DOHH2 (cell line): ENCODE results near the gene ZBTB47.

Experiments
- CTCF ChIP-seq: fragments of 200-600 bp; sonication (generic); IDR thresholded peaks from one replicate; pipeline ENCODE4 v1.5.1; 2014; ENCODE audit warnings: antibody characterized with exemption, mild to moderate bottlenecking, low read depth, low read length; ENCODE audit not compliant: poor library complexity, severe bottlenecking
- EZH2phosphoT487 ChIP-seq: fragments of 200-600 bp; sonication (generic); IDR thresholded peaks from 2 replicates; pipeline ENCODE4 v1.6.1; 2017; ENCODE audit warnings: borderline replicate concordance, mild to moderate bottlenecking, antibody characterized with exemption, low read length, moderate library complexity, mixed read lengths

GRCh38 chr3:42664438-42664803, 10.9 kb downstream of the ZBTB47 start:
- TF ChIP-seq CTCF (no peak), EZH2phosphoT487 (no peak)
